Endothelial cell of umbilical vein (primary cell): ENCODE results near the gene PLXNA1. TPM values are rescaled to one million over a fixed set of nuclear protein-coding genes. Genes with fewer than 3 reads are reported as not detected.

Source experiments
- BruUV-seq: library from RNA; stranded (reverse); fragments of 400-500 nt; replicated peaks from 2 replicates; lab custom pipeline; 2021; lab: Mats Ljungman, UMichigan
- CTCF ChIA-PET: fragments of 300-600, 350-600 bp; sonication (Branson Sonifier 250); formaldehyde crosslinking; loops from one replicate; lab custom pipeline; 2021; ENCODE audit warnings: antibody characterized with exemption, inconsistent platforms; lab: Charles Lee
- POLR2A ChIA-PET: fragments of 300-600, 350-600 bp; sonication (Branson Sonifier 250); formaldehyde crosslinking; loops from one replicate; lab custom pipeline; 2021; ENCODE audit warnings: antibody characterized with exemption, inconsistent platforms; lab: Charles Lee
- DNase-seq: peaks from one replicate; pipeline ENCODE4 v3.0.0-alpha.2; 2011; ENCODE audit warnings: low read depth, low spot score
- FAIRE-seq: peaks from 2 replicates; lab custom pipeline; 2011; peaks lifted over from hg19 to GRCh38; lab: Jason Lieb, UNC
- H2AFZ ChIP-seq: 2 replicates; pipeline ENCODE4 v1.6.0; 2012; ENCODE audit warnings: low read depth, low read length, control low read depth, inconsistent platforms
- H3K27ac ChIP-seq: 2 replicates; pipeline ENCODE4 v1.5.1; 2011; ENCODE audit warnings: low read depth, mild to moderate bottlenecking, control low read depth, low read length, moderate library complexity; ENCODE audit not compliant: insufficient read depth
- H3K27me3 ChIP-seq, 2 experiments: 2 replicates each; pipeline versions ENCODE4 v1.6.0 to v1.6.1; 2011; ENCODE audit warnings: low read length in 2 of 2, mixed read lengths in 1 of 2; ENCODE audit not compliant: control insufficient read depth in 2 of 2, insufficient read depth in 2 of 2
- H3K36me3 ChIP-seq, 2 experiments: 2 replicates in 1 of 2; 3 replicates in 1 of 2; pipeline ENCODE4 v1.5.1; 2011; ENCODE audit warnings: low read length in 2 of 2, mild to moderate bottlenecking in 1 of 2, moderate library complexity in 1 of 2; ENCODE audit not compliant: control insufficient read depth in 2 of 2, insufficient read depth in 2 of 2; ENCODE audit errors: extremely low read depth in 1 of 2
- H3K4me1 ChIP-seq: 3 replicates; pipeline ENCODE4 v1.5.1; 2011; ENCODE audit warnings: mild to moderate bottlenecking, low read length; ENCODE audit not compliant: control insufficient read depth, insufficient read depth; ENCODE audit errors: extremely low read depth
- H3K4me2 ChIP-seq: 2 replicates; pipeline ENCODE4 v1.6.1; 2011; ENCODE audit warnings: low read length, control low read depth, mixed read lengths; ENCODE audit not compliant: insufficient read depth
- H3K4me3 ChIP-seq, 3 experiments: fragments of 200-600 bp in 1 of 3; sonication (generic), shearing (Covaris generic) in 1 of 3; replicated peaks in 1 of 3; 2 replicates each; pipeline ENCODE4 v1.5.1; 2011 to 2016; ENCODE audit warnings: control low read depth in 3 of 3, low read length in 3 of 3, mild to moderate bottlenecking in 2 of 3, inconsistent platforms in 1 of 3, low read depth in 1 of 3, moderate library complexity in 1 of 3; ENCODE audit not compliant: insufficient read depth in 1 of 3
- H3K79me2 ChIP-seq: 2 replicates; pipeline ENCODE4 v1.6.0; 2012; ENCODE audit warnings: low read length, inconsistent platforms; ENCODE audit not compliant: control insufficient read depth, insufficient read depth
- H3K9ac ChIP-seq: replicated peaks from 2 replicates; pipeline ENCODE3; 2011; ENCODE audit warnings: low read length, control low read depth; ENCODE audit not compliant: insufficient read depth; ENCODE audit errors: extremely low read depth
- H3K9me1 ChIP-seq: replicated peaks from 3 replicates; pipeline ENCODE4 v1.6.0; 2011; ENCODE audit warnings: mild to moderate bottlenecking, low read length; ENCODE audit not compliant: control insufficient read depth, insufficient read depth; ENCODE audit errors: extremely low read depth
- H3K9me3 ChIP-seq: replicated peaks from 2 replicates; pipeline ENCODE4 v1.5.1; 2012; ENCODE audit warnings: low read length, inconsistent platforms; ENCODE audit not compliant: control insufficient read depth, insufficient read depth
- H4K20me1 ChIP-seq: replicated peaks from 2 replicates; pipeline ENCODE3; 2011; ENCODE audit warnings: mild to moderate bottlenecking, low read length; ENCODE audit not compliant: control insufficient read depth, insufficient read depth; ENCODE audit errors: extremely low read depth
- CTCF ChIP-seq, 2 donors: IDR thresholded peaks; 1 replicate in 1 of 2; 2 replicates in 1 of 2; pipeline ENCODE4 v1.5.1; 2011; ENCODE audit warnings: low read length in 2 of 2, mild to moderate bottlenecking in 2 of 2, moderate library complexity in 2 of 2, control low read depth in 1 of 2, inconsistent platforms in 1 of 2, low read depth in 1 of 2; ENCODE audit not compliant: insufficient read depth in 1 of 2; ENCODE audit errors: extremely low read depth in 1 of 2
- EZH2 ChIP-seq: IDR thresholded peaks from 2 replicates; pipeline ENCODE4 v1.6.1; 2012; ENCODE audit warnings: borderline replicate concordance, low read depth, mild to moderate bottlenecking, moderate library complexity, low read length, inconsistent platforms; ENCODE audit not compliant: severe bottlenecking
- FOS ChIP-seq: IDR thresholded peaks from 2 replicates; pipeline ENCODE4 v1.6.1; 2011; ENCODE audit warnings: mild to moderate bottlenecking, low read length, moderate library complexity, borderline replicate concordance; ENCODE audit not compliant: insufficient read depth
- GATA2 ChIP-seq: IDR thresholded peaks from 2 replicates; pipeline ENCODE4 v1.7.0; 2011; ENCODE audit warnings: low read depth, mild to moderate bottlenecking, moderate library complexity, mixed read lengths, low read length; ENCODE audit not compliant: insufficient read length, insufficient read depth
- JUN ChIP-seq: IDR thresholded peaks from 2 replicates; pipeline ENCODE4 v1.6.1; 2011; ENCODE audit warnings: borderline replicate concordance, low read depth; ENCODE audit not compliant: insufficient read length, insufficient read depth
- MAX ChIP-seq: IDR thresholded peaks from 2 replicates; pipeline ENCODE4 v1.6.1; 2011; ENCODE audit not compliant: insufficient read depth, insufficient read length
- MYC ChIP-seq: IDR thresholded peaks from one replicate; pipeline ENCODE4 v1.6.1; 2011; ENCODE audit warnings: mild to moderate bottlenecking, low read depth, low read length
- POLR2A ChIP-seq: IDR thresholded peaks from 2 replicates; pipeline ENCODE4 v1.6.1; 2012; ENCODE audit warnings: low read depth, mild to moderate bottlenecking, control low read depth, low read length
- POLR2AphosphoS5 ChIP-seq: IDR thresholded peaks from 2 replicates; pipeline ENCODE4 v1.6.1; 2012; ENCODE audit warnings: low read depth, mild to moderate bottlenecking, control low read depth, low read length, moderate library complexity; ENCODE audit not compliant: insufficient read depth
- dilution Hi-C: fragments of 300-500 bp; cut with MboI; formaldehyde crosslinking; loops from one replicate; pipeline ENCODE4 v1.15.0; 2019; ENCODE audit warnings: low sequenced_read_pairs; ENCODE audit not compliant: extremely low pct_ligation_motif_present
- intact Hi-C: fragments of 100-400 bp; cut with micrococcal nuclease; formaldehyde crosslinking; loops from one replicate; pipeline ENCODE4 v1.10.0; 2022
- polyA plus RNA-seq, 4 experiments: library from polyadenylated mRNA; depleted of rRNA in 3 of 4; stranded (reverse) in 3 of 4; unstranded in 1 of 4; fragments of >200 nt; gene quantifications; 2 replicates each; pipeline versions ENCODE4 v1.2.1 to v1.2.3, GENCODE V29; 2011 to 2012; ENCODE audit warnings: missing spikeins in 1 of 4
- total RNA-seq: library from RNA; stranded (reverse); gene quantifications from 2 replicates; pipeline ENCODE4 v1.2.3, GENCODE V29; 2021

Gene PLXNA1
- total and polyA plus RNA-seq, 2 donors (not counting 3 experiments of a cell fraction or from before 2014, with no cell fraction given): 14.1 to 18.4 TPM

GRCh38 chr3:126965526-126966080, 17.3 kb upstream of the PLXNA1 start:
- H3K9ac ChIP-seq: no peak overlapping the region
- H3K36me3 ChIP-seq: no peaks in the 10 kb centered on the region
- H3K9me1 ChIP-seq: no peaks in the 10 kb centered on the region
- H3K4me2 ChIP-seq: no peak overlapping the region
- dilution Hi-C loops (no loop called here), intact Hi-C loops (no loop called here)
- peaks cover under 1% of the 10 kb centered on the region for H3K4me1 ChIP-seq
- TF ChIP-seq JUN (no peak), MAX (no peak), POLR2A (no peak), CTCF (IDR thresholded peaks at IDR 0.05; ENCODE audit: extremely low read depth in 1 of 2, insufficient read depth in 1 of 2, low read depth in 1 of 2, low read length in 2 of 2) (no peak), MYC (no peak), POLR2AphosphoS5 (no peak), EZH2 (no peak), GATA2 (no peak), FOS (no peak)
- no TSS peak for BruUV-seq
- H3K9me3 ChIP-seq: no peaks in the 10 kb centered on the region
- H3K79me2 ChIP-seq: no peaks in the 10 kb centered on the region
- FAIRE-seq: no peak
- ChIA-PET POLR2A (no interaction called here), CTCF (no interaction called here)
- no peak for DNase-seq
- H3K4me3 ChIP-seq: no peak overlapping the region
- no peak overlapping the region for H2AFZ ChIP-seq
- no peak overlapping the region for H3K27ac ChIP-seq
- H4K20me1 ChIP-seq: no peaks in the 10 kb centered on the region
- peaks cover 4 to 15% of the 10 kb centered on the region in 2 experiments for H3K27me3 ChIP-seq
